ENCODE measurements around the gene RBP2.

The RBP2 gene

DNA sequence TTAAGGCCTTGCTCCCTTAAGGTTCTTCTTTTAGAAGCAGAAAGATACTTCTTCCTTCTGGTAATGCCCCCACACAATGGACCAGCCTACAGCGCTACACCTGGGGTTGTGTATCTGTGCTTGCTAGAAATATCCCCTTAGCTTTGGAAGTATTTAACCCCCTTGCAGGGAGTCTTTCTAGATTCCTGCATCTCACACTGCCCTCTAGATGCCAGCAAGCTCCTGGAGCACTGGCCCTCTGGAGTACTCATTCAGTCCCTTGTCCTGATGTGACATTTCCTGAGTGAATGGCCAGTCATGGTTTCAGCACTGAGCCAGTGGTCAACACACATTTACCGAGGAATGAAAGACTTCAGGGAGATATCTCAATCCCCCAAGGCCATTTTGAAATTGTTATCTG, 30.4 kb upstream of the RBP2 start:
- TF ChIP-seq, protein P1, sequence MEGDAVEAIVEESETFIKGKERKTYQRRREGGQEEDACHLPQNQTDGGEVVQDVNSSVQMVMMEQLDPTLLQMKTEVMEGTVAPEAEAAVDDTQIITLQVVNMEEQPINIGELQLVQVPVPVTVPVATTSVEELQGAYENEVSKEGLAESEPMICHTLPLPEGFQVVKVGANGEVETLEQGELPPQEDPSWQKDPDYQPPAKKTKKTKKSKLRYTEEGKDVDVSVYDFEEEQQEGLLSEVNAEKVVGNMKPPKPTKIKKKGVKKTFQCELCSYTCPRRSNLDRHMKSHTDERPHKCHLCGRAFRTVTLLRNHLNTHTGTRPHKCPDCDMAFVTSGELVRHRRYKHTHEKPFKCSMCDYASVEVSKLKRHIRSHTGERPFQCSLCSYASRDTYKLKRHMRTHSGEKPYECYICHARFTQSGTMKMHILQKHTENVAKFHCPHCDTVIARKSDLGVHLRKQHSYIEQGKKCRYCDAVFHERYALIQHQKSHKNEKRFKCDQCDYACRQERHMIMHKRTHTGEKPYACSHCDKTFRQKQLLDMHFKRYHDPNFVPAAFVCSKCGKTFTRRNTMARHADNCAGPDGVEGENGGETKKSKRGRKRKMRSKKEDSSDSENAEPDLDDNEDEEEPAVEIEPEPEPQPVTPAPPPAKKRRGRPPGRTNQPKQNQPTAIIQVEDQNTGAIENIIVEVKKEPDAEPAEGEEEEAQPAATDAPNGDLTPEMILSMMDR (IDR thresholded peaks at IDR 0.05; ENCODE audit: insufficient read depth, low read depth, low read length, missing control alignments): no peak
- H3K4me3 ChIP-seq (ENCODE audit: low read depth, low read length): no peak overlapping the region
- no peak for DNase-seq (ENCODE audit: low read depth)

DNA sequence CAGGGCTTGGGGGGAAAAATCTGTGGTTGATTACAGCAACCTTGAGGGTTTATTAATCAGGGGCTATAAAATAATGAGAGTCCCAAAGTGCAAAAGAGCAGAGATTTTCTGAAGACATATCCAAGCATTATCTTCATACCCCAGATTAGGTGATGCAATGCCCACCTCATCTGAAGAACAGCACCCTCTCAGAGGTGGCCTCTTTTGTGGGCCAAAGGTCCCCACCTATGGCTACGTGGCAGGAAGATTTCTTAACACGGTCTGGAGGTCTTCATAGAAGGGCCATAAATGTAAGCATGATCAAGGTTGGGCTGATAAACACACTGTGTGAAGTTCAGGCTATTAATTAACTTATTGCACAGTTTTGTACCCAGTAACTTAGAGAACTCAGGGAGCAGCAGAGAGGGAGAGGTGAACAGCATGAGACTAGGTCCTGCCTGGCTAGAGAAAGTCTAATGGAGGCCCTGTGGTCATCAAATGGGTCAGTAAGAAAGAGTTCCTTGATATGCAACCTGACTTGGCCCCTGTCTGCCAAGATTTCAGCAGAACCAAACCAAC, 29.6 kb upstream of the RBP2 start:
- TF ChIP-seq, protein P1 (IDR thresholded peaks at IDR 0.05; ENCODE audit: insufficient read depth, low read depth, low read length, missing control alignments): no peak
- DNase-seq (ENCODE audit: low read depth): no peak

DNA sequence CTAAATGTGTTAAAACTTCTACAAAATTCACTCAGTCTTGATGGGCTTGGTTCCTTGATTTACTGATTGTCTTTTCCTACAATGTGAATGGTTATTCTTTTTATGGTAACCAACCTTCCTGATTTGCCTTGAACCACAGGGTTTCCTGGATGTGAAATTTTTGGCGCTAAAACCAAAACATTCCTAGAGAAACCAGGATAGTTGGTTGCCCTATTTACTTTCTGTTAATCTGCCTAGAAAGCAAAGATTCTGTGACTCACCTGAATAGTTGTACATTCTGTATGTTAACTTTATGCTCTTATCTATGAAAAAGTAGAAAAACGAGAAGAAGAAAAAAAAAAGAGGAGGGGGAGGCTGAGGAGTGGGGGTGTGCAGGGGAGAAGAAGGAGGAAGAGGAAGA, 23.2 kb upstream of the RBP2 start:
- TF ChIP-seq, protein P1 (IDR thresholded peaks at IDR 0.05; ENCODE audit: insufficient read depth, low read depth, low read length, missing control alignments): no peak
- no peak overlapping the region for H3K4me3 ChIP-seq (ENCODE audit: low read depth, low read length)
- no peak for DNase-seq (ENCODE audit: low read depth)

More for the DNA sequence above, 29.6 kb upstream of the RBP2 start:
- no peak overlapping the region for H3K4me3 ChIP-seq (ENCODE audit: low read depth, low read length)

DNA sequence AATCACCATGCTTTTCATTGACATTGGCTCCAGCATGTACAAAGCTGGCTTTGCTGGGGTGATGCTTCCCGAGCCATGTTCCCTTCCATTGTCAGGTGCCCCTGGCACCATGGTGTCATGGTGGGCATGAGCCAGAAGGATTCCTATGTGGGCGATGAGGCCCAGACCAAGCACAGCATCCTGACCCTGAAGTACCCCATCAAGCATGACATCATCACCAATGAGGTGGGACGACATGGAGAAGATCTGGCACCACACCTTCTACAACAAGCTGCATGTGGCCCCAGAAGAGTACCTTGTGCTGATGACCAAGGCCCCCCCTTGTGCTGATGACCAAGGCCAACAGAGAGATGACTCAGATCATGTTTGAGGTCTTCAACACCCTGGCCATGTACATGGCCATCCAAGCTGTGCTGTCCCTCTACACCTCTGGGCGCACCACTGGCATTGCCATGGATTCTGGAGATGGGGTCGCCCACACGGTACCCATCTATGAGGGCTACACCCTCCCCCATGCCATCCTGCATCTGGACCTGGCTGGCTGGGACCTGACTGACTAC, 17.6 kb upstream of the RBP2 start:
- TF ChIP-seq, protein P1 (IDR thresholded peaks at IDR 0.05; ENCODE audit: insufficient read depth, low read depth, low read length, missing control alignments): no peak
- no peak overlapping the region for H3K4me3 ChIP-seq (ENCODE audit: low read depth, low read length)
- no peak for DNase-seq (ENCODE audit: low read depth)

DNA sequence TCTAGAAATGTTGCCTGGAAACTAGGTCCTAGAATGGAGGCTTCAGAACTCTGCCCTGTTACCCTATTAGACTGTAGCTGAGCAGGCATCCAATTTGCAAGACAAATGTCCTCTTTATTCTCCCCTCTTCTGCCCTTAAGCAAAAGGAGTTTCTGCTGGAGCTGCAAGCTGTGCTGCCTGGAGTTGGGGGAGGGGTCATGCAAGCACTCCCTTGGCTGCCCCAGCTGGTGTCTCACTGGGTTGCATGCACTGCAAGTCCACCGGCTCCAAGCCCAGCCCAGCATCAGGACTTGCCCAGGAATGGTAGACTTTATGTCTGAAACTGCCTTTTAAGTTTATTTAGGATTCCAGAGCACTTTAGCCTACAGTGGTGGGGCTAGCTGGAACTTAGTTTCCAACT, 15.7 kb upstream of the RBP2 start:
- no peak overlapping the region for H3K4me3 ChIP-seq (ENCODE audit: low read depth, low read length)
- TF ChIP-seq, protein P1 (IDR thresholded peaks at IDR 0.05; ENCODE audit: insufficient read depth, low read depth, low read length, missing control alignments): no peak
- DNase-seq (ENCODE audit: low read depth): no peak

DNA sequence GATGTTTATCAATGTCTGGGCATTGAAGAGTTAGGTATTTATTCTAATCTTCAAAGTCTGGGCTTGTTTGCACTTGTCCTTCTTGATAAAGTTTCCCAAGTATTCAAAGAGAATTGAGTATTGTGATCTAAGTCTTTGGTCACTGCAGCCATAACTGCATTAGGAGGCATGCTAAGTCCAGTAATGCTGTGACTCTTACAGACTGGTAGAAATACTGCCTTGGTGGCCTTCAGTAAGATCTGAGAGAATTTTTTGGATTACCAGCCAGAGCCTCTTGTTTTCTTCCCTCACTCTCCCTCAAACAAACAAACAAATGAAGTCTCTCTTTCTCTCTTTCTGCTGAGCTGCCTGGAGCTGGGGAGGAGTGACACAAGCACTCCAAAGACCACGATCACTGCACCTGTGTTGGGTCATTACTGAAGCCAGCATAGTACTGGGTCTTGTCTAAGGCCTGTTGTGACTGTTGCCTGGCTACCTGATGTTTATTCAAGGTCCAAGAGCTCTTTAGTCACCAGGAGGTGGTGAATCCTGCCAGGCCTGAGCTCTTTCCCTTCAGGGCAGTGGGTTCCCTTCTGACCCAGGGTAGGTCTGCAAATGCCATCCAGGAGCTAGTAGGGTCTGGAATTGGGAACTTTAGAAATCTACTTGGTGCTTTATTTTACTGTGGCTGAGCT, 14.8 kb upstream of the RBP2 start:
- DNase-seq (ENCODE audit: low read depth): no peak
- TF ChIP-seq, protein P1 (IDR thresholded peaks at IDR 0.05; ENCODE audit: insufficient read depth, low read depth, low read length, missing control alignments): no peak
- H3K4me3 ChIP-seq (ENCODE audit: low read depth, low read length): no peak overlapping the region
